A549 (cell line): Measurements from ENCODE around the gene SCN5A. TPM values are rescaled to one million over a fixed set of nuclear protein-coding genes. Genes with fewer than 3 reads are reported as not detected.

ENCODE experiments used
- ATAC-seq, 2 experiments: fragments of 200-7000 bp in 1 of 2; fragments of >200 bp in 1 of 2; cut with Nextera tagmentation in 1 of 2; cut with Tn5 transposase in 1 of 2; 3 replicates each; pipeline versions ENCODE4 v1.8.0 to v1.9.1; 2018 to 2020; ENCODE audit warnings: mild to moderate bottlenecking in 1 of 2, moderate library complexity in 1 of 2
- CTCF ChIA-PET: fragments of 300-600 bp; sonication (Branson Sonifier 250); formaldehyde crosslinking; extraction: SDS; loops from one replicate; lab custom pipeline; 2021; ENCODE audit warnings: antibody characterized with exemption, inconsistent platforms; lab: Yijun Ruan, JAX
- POLR2A ChIA-PET: fragments of 350-600 bp; formaldehyde crosslinking; extraction: SDS; loops from one replicate; lab custom pipeline; 2021; ENCODE audit warnings: antibody characterized with exemption, inconsistent platforms; lab: Yijun Ruan, JAX
- DNase-seq, 2 experiments: peaks; one replicate each; pipeline versions ENCODE4 v3.0.0 to v3.0.0-alpha.2; 2011 to 2016; ENCODE audit warnings: low read depth in 1 of 2, low spot score in 1 of 2
- FAIRE-seq: peaks from 2 replicates; lab custom pipeline; 2011; peaks lifted over from hg19 to GRCh38; lab: Jason Lieb, UNC
- H3K27ac ChIP-seq, 2 experiments: fragments of >200 bp; sonication (Bioruptor Twin); formaldehyde crosslinking; 3 replicates each; pipeline ENCODE4 v1.5.1; 2016 to 2017
- H3K4me1 ChIP-seq: fragments of >200 bp; sonication (Bioruptor Twin); formaldehyde crosslinking; 3 replicates; pipeline ENCODE4 v1.6.1; 2016
- H3K4me2 ChIP-seq: fragments of >200 bp; sonication (Bioruptor Twin); formaldehyde crosslinking; 3 replicates; pipeline ENCODE4 v1.6.1; 2016
- H3K4me3 ChIP-seq: fragments of >200 bp; sonication (Bioruptor Twin); formaldehyde crosslinking; 3 replicates; pipeline ENCODE4 v1.5.1; 2016
- H3K9me3 ChIP-seq: fragments of >200 bp; sonication (Bioruptor Twin); formaldehyde crosslinking; 3 replicates; pipeline ENCODE4 v1.6.1; 2016
- BHLHE40 ChIP-seq: IDR thresholded peaks from 2 replicates; pipeline ENCODE4 v1.6.1; 2012; ENCODE audit warnings: low read depth, low read length, inconsistent platforms
- CBX8 ChIP-seq: fragments of 200-600 bp; sonication (generic); IDR thresholded peaks from 2 replicates; pipeline ENCODE4 v1.6.1; 2016
- CHD2 ChIP-seq: fragments of 150-350 bp; IDR thresholded peaks from 2 replicates; pipeline ENCODE4 v1.6.1; 2014; ENCODE audit warnings: low read length; ENCODE audit not compliant: partially characterized antibody
- EHMT2 ChIP-seq: fragments of 200-600 bp; sonication (generic); IDR thresholded peaks from 2 replicates; pipeline ENCODE4 v1.6.1; 2016; ENCODE audit warnings: antibody characterized with exemption, low read depth, mild to moderate bottlenecking, moderate library complexity
- ELK1 ChIP-seq: fragments of 150-350 bp; IDR thresholded peaks from 2 replicates; pipeline ENCODE4 v1.6.1; 2014; ENCODE audit warnings: low read depth, mild to moderate bottlenecking, low read length
- GATA3 ChIP-seq: IDR thresholded peaks from 2 replicates; pipeline ENCODE4 v1.6.1; 2012; ENCODE audit warnings: borderline replicate concordance
- HES2 ChIP-seq: fragments of >200 bp; sonication (Bioruptor Twin); formaldehyde crosslinking; IDR thresholded peaks from 2 replicates; pipeline ENCODE4 v1.6.1; 2016
- HEYL ChIP-seq: fragments of 250-450 bp; sonication (Bioruptor Pico); IDR thresholded peaks from 2 replicates; pipeline ENCODE4 v1.8.0; 2021; ENCODE audit warnings: mild to moderate bottlenecking, moderate library complexity
- HMGXB4 ChIP-seq: fragments of 250-450 bp; sonication (Bioruptor Pico); IDR thresholded peaks from 2 replicates; pipeline ENCODE4 v1.5.0; 2021; ENCODE audit warnings: mild to moderate bottlenecking, moderate library complexity, borderline replicate concordance
- HOXA7 ChIP-seq: fragments of 250-450 bp; sonication (Bioruptor Pico); IDR thresholded peaks from 2 replicates; pipeline ENCODE4 v1.5.0; 2020; ENCODE audit warnings: mild to moderate bottlenecking, moderate library complexity
- HOXB13 ChIP-seq: fragments of 250-450 bp; sonication (Bioruptor Pico); IDR thresholded peaks from 2 replicates; pipeline ENCODE4 v1.5.0; 2020; ENCODE audit warnings: low read depth, mild to moderate bottlenecking, moderate library complexity
- JUNB ChIP-seq: fragments of >200 bp; sonication (Bioruptor Twin); formaldehyde crosslinking; IDR thresholded peaks from 2 replicates; pipeline ENCODE4 v1.6.1; 2016
- KDM1A ChIP-seq: fragments of 200-600 bp; sonication (generic); IDR thresholded peaks from 2 replicates; pipeline ENCODE4 v1.6.1; 2016; ENCODE audit warnings: low read depth, mild to moderate bottlenecking
- MAZ ChIP-seq: fragments of 150-350 bp; IDR thresholded peaks from 2 replicates; pipeline ENCODE4 v1.6.1; 2014; ENCODE audit warnings: antibody characterized with exemption, low read depth, low read length, borderline replicate concordance
- MYC ChIP-seq: IDR thresholded peaks from 2 replicates; pipeline ENCODE4 v1.6.1; 2012; ENCODE audit warnings: mild to moderate bottlenecking, inconsistent platforms, low read length, improper control_type of control experiment, borderline replicate concordance
- NFE2L2 ChIP-seq: fragments of 150-350 bp; conservative IDR thresholded peaks from 2 replicates; pipeline ENCODE4 v1.6.1; 2014; ENCODE audit warnings: low read length
- NR3C1 ChIP-seq: fragments of >200 bp; sonication (Bioruptor Twin); formaldehyde crosslinking; IDR thresholded peaks from 3 replicates; pipeline ENCODE4 v1.6.1; 2017
- PHF8 ChIP-seq: fragments of 200-600 bp; sonication (generic); IDR thresholded peaks from 2 replicates; pipeline ENCODE4 v1.6.1; 2016; ENCODE audit warnings: low read depth, mild to moderate bottlenecking, antibody characterized with exemption, moderate library complexity, borderline replicate concordance
- POLR2A ChIP-seq: IDR thresholded peaks from 2 replicates; pipeline ENCODE4 v1.6.1; 2012; ENCODE audit warnings: mild to moderate bottlenecking, low read length
- RAD21 ChIP-seq, 2 experiments: fragments of >200 bp in 1 of 2; sonication (Bioruptor Twin) in 1 of 2; formaldehyde crosslinking in 1 of 2; IDR thresholded peaks in 1 of 2; conservative IDR thresholded peaks in 1 of 2; 2 replicates in 1 of 2; 3 replicates in 1 of 2; pipeline ENCODE4 v1.6.1; 2012 to 2018; ENCODE audit warnings: inconsistent platforms in 1 of 2
- RARB ChIP-seq: fragments of 250-450 bp; sonication (Bioruptor Pico); IDR thresholded peaks from 2 replicates; pipeline ENCODE4 v1.8.0; 2021; ENCODE audit warnings: mild to moderate bottlenecking, moderate library complexity
- RNF2 ChIP-seq: fragments of 200-600 bp; sonication (generic); IDR thresholded peaks from 2 replicates; pipeline ENCODE4 v1.6.1; 2016; ENCODE audit warnings: low read depth, mild to moderate bottlenecking, antibody characterized with exemption, moderate library complexity, borderline replicate concordance
- SREBF2 ChIP-seq: fragments of 450-650 bp; IDR thresholded peaks from 2 replicates; pipeline ENCODE4 v1.6.1; 2014; ENCODE audit warnings: mild to moderate bottlenecking, moderate library complexity
- TFCP2L1 ChIP-seq: fragments of 250-450 bp; sonication (Bioruptor Pico); IDR thresholded peaks from 2 replicates; pipeline ENCODE4 v1.5.0; 2021; ENCODE audit warnings: mild to moderate bottlenecking
- TP53 ChIP-seq: fragments of 250-450 bp; sonication (Bioruptor Pico); IDR thresholded peaks from 2 replicates; pipeline ENCODE4 v1.5.0; 2021; ENCODE audit warnings: mild to moderate bottlenecking, moderate library complexity
- USF2 ChIP-seq: fragments of 450-650 bp; IDR thresholded peaks from 2 replicates; pipeline ENCODE4 v1.6.1; 2014; ENCODE audit warnings: antibody characterized with exemption
- ZC3H11A ChIP-seq: fragments of 450-650 bp; IDR thresholded peaks from 2 replicates; pipeline ENCODE4 v1.6.1; 2014; ENCODE audit warnings: antibody characterized with exemption, mild to moderate bottlenecking
- WGBS: methylation state at CpG from one replicate; pipeline ENCODE4 v1.1.6; 2017; ENCODE audit errors: missing lambda C conversion rate; 5-methylcytosine and 5-hydroxymethylcytosine counted together
- polyA plus RNA-seq, 4 experiments: library from polyadenylated mRNA; depleted of rRNA in 3 of 4; stranded (reverse); fragments of >200 nt; fragmentation: RNase III in 1 of 4; extraction: RNeasy Plus Mini Kit Qiagen cat#74134 plus additional on column Dnase treatment in 1 of 4; gene quantifications; 2 replicates in 3 of 4; 3 replicates in 1 of 4; pipeline ENCODE4 v1.2.3, GENCODE V29; 2011 to 2017

Gene SCN5A
- polyA plus RNA-seq, 2 of the 4 experiments (the other 2 are of a cell fraction) = 0.09 to 0.19 TPM

- Histone ChIP-seq H3K27ac (no peak overlapping the region), H3K4me3 (no peak overlapping the region)
- CTCF ChIA-PET = interaction anchor here (0.6 to 5.4 kb wide), 3 partner anchors 10 to 71 kb away, joined by 3 to 30 read pairs (median 12); partner anchors contain the start of gene EXOG
- TF ChIP-seq BHLHE40 = no peak
- TF ChIP-seq KDM1A = no peak
- no peak for TF ChIP-seq POLR2A
- no peak for TF ChIP-seq ZC3H11A
- TF ChIP-seq CBX8 = no peak
- TF ChIP-seq NR3C1 = no peak
- TF ChIP-seq JUNB = no peak
- TF ChIP-seq USF2 = no peak
- TF ChIP-seq HMGXB4 (CRISPR knock-in tag) = no peak
- TF ChIP-seq GATA3 = no peak
- TF ChIP-seq HOXB13 (CRISPR knock-in tag) = no peak
- TF ChIP-seq, all 56 proteins: peak for 0
- H3K9me3 ChIP-seq = no peaks in the 10 kb centered on the region
- FAIRE-seq (no peak), DNase-seq (no peak), ATAC-seq (no peak)
- no peak overlapping the region for H3K4me2 ChIP-seq
- POLR2A ChIA-PET = no interaction called here
- no peaks in the 10 kb centered on the region for H3K4me1 ChIP-seq
Observed at GRCh38 chr3:38510631-38511030, 138.9 kb downstream of the SCN5A start.

- POLR2A ChIA-PET = no interaction called here
- DNase-seq = no peak
- Histone ChIP-seq H3K4me1 (no peaks in the 10 kb centered on the region), H3K9me3 (no peaks in the 10 kb centered on the region), H3K4me2 (no peak overlapping the region), H3K27ac (no peak overlapping the region), H3K4me3 (no peak overlapping the region)
- CTCF ChIA-PET = interaction anchor here (3.0 to 5.4 kb wide), 2 partner anchors 11 to 14 kb away, joined by 12 to 30 read pairs; partner anchors contain the start of gene EXOG
- no peak for FAIRE-seq
- no peak for ATAC-seq
- 85% methylated on average over 2 of the region's 2 CpGs for WGBS
- TF ChIP-seq GATA3 = no peak
- no peak for TF ChIP-seq SREBF2
- TF ChIP-seq CHD2 = no peak
- no peak for TF ChIP-seq RNF2
- no peak for TF ChIP-seq RAD21 (conservative IDR thresholded peaks at IDR 0.05 in 1 of 2, IDR thresholded peaks at IDR 0.05 in 1 of 2)
- no peak for TF ChIP-seq TP53 (CRISPR knock-in tag)
- TF ChIP-seq PHF8 = no peak
- no peak for TF ChIP-seq CBX8
- no peak for TF ChIP-seq HEYL (CRISPR knock-in tag)
- no peak for TF ChIP-seq NFE2L2
- no peak for TF ChIP-seq ELK1
- TF ChIP-seq HES2 = no peak
- TF ChIP-seq MYC = no peak
- TF ChIP-seq HOXA7 (CRISPR knock-in tag) = no peak
- TF ChIP-seq EHMT2 = no peak
- no peak for TF ChIP-seq RARB (CRISPR knock-in tag)
- no peak for TF ChIP-seq POLR2A
- TF ChIP-seq MAZ = no peak
- TF ChIP-seq TFCP2L1 = no peak
Observed at GRCh38 chr3:38509732-38510131, 139.8 kb downstream of the SCN5A start.
